ENCODE measurements around the gene NUDT15. TPM values are rescaled to one million over a fixed set of nuclear protein-coding genes. Genes with fewer than 3 reads are reported as not detected.

The NUDT15 gene
- total and polyA plus RNA-seq, 7 experiments from 2014 or later = 4.3 to 13.6 (median 8.7) TPM

- DNase-seq (no peak), ATAC-seq (no peak)
- Mint-ChIP-seq H3K4me1 (peaks cover 21 to 39% (median 35%) of the 10 kb centered on the region in 7 donors), H3K27me3 (peaks cover 0 to 12% (median 0%) of the 10 kb centered on the region in 5 donors), H3K36me3 (peaks cover 0 to 4% (median 1%) of the 10 kb centered on the region in 5 donors), H3K9me3 (peaks cover 0 to 4% (median 0%) of the 10 kb centered on the region in 11 donors), H3K4me3 (peak overlapping the region in 3 of 10 donors; percentile 1 to 97 (median 13)), H3K27ac (peak overlapping the region in 1 of 9 donors; percentile 92)
- ChIA-PET CTCF (no interaction called here), POLR2A (interaction anchor here (1.2 kb wide), 1 partner anchor 58 kb away, joined by 3 read pairs; no protein-coding TSS in a partner anchor)
- intact Hi-C loops (cut with micrococcal nuclease) = loop anchor here (10.0 kb wide), 3 partner anchors 488 to 1348 kb away; partner anchors contain the start of genes CAB39L (in 1 of the 2), CYSLTR2 (in 1 of the 2) and SETDB2 (in 1 of the 2)
- Histone ChIP-seq H3K4me1 (ENCODE audit: control insufficient read depth in 2 of 2, insufficient read depth in 2 of 2, low read length in 2 of 2) (peaks cover 13 to 17% of the 10 kb centered on the region in 2 donors), H3K9me3 (ENCODE audit: control insufficient read depth in 2 of 3, low read length in 3 of 3) (no peaks in the 10 kb centered on the region), H3K27ac (ENCODE audit: low read depth, low read length) (no peak overlapping the region), H3K36me3 (ENCODE audit: control insufficient read depth in 2 of 3, insufficient read depth in 3 of 3, low read length in 3 of 3) (peaks cover 0 to 6% (median 0%) of the 10 kb centered on the region in 3 experiments), H3K27me3 (ENCODE audit: control insufficient read depth in 2 of 2, insufficient read depth in 2 of 2, low read length in 2 of 2) (no peaks in the 10 kb centered on the region), H3K4me3 (ENCODE audit: low read length) (no peak overlapping the region)
Measured at GRCh38 chr13:48096670-48097069, 59.1 kb downstream of the NUDT15 start.

Other genes with a start within 250 kb of the NUDT15 start
- 10 to 100 TPM; 20.0 to 36.6 (median 26.4) TPM for gene SUCLA2, start 36.5 kb upstream of the NUDT15 start, total RNA-seq
- 10 to 100 TPM; 26.1 to 34.4 TPM for gene SUCLA2, start 36.5 kb upstream of the NUDT15 start, polyA plus RNA-seq
- 10 to 100 TPM; 43.4 to 60.9 (median 50.0) TPM for gene MED4, start 57.4 kb downstream of the NUDT15 start, total RNA-seq
- 10 to 100 TPM; 79.8 to 90.0 TPM for gene MED4, start 57.4 kb downstream of the NUDT15 start, polyA plus RNA-seq
- 100 to 1,000 TPM; 190 to 733 (median 412) TPM for gene ITM2B, start 195.5 kb downstream of the NUDT15 start, total RNA-seq
- 1,000 to 10,000 TPM; 1,112 to 1,479 TPM for gene ITM2B, start 195.5 kb downstream of the NUDT15 start, polyA plus RNA-seq